Right cardiac atrium (tissue), 5 donors: ENCODE results near the gene EBI3. TPM values are rescaled to one million over a fixed set of nuclear protein-coding genes. Genes with fewer than 3 reads are reported as not detected.
"Not testable (repeated sequence)": the region's sequence is repeated elsewhere in the genome, so short reads cannot be mapped to it uniquely, and the experiment has no call there.

ENCODE experiments used
- ATAC-seq, 2 donors: fragments of 200-7000 bp; cut with Tn5 transposase; one replicate each; pipeline versions ENCODE4 v1.8.0 to v1.9.1; 2020; ENCODE audit warnings: moderate library complexity in 2 of 2, mild to moderate bottlenecking in 1 of 2
- DNase-seq, 3 donors: peaks; one replicate each; pipeline ENCODE4 v3.0.0-alpha.2; 2020
- H3K27ac ChIP-seq: one replicate; pipeline ENCODE4 v1.5.1; 2013; ENCODE audit warnings: mild to moderate bottlenecking, low read length, control low read depth, moderate library complexity
- H3K27me3 ChIP-seq: one replicate; pipeline ENCODE4 v1.6.1; 2013; ENCODE audit not compliant: control insufficient read depth, insufficient read depth
- H3K4me1 ChIP-seq: one replicate; pipeline ENCODE4 v1.6.1; 2013; ENCODE audit warnings: low read length; ENCODE audit not compliant: control insufficient read depth, insufficient read depth
- H3K4me3 ChIP-seq: one replicate; pipeline ENCODE4 v1.5.1; 2013; ENCODE audit warnings: low read length, control low read depth
- H3K9me3 ChIP-seq: one replicate; pipeline ENCODE4 v1.6.1; 2013; ENCODE audit warnings: low read length; ENCODE audit not compliant: control insufficient read depth
- WGBS: extraction: QIAGEN DNeasy Blood & Tissue Kit; methylation state at CpG from one replicate; pipeline ENCODE4 v1.1.7; 2013; 5-methylcytosine and 5-hydroxymethylcytosine counted together
- intact Hi-C, 4 donors: fragments of 100-400 bp; cut with DNase I; formaldehyde crosslinking; loops; one replicate each; pipeline versions ENCODE4 v1.11.0 to v1.14.0; 2022 to 2023
- polyA plus RNA-seq: library from polyadenylated mRNA; stranded (reverse); fragments of 200-250 nt; gene quantifications from one replicate; pipeline ENCODE4 v1.2.3, GENCODE V29; 2013
- total RNA-seq, 4 donors: library from RNA; stranded (reverse); fragmentation: NEBNext Ultra II Directional; extraction: Animal tissue kit (Norgen Biotek cat#: 25700); gene quantifications; one replicate each; pipeline ENCODE4 v1.2.1, GENCODE V29; 2021
- donor health status: healthy with polysubstance abuse.
- donor health status: DM: no; HTN: yes; CAD: no.
- donor health status: DM: no; HTN: no; CAD: no.
- donor health status: DM: no; HTN: yes; CAD: no; lungs with severe emphysema.
- donor health status: DM: yes; HTN: yes; CAD: no.

The EBI3 gene
- total and polyA plus RNA-seq, 5 donors = 0.70 to 2.3 (median 2.0) TPM

- H3K4me1 ChIP-seq, ATAC-seq, H3K4me3 ChIP-seq, H3K9me3 ChIP-seq, H3K27ac ChIP-seq, DNase-seq, intact Hi-C loops, H3K27me3 ChIP-seq: not testable (repeated sequence)
- WGBS = 93% methylated on average over 16 of the region's 16 CpGs
Observed at GRCh38 chr19:4237510-4237909, 8.2 kb downstream of the EBI3 start.

DNA sequence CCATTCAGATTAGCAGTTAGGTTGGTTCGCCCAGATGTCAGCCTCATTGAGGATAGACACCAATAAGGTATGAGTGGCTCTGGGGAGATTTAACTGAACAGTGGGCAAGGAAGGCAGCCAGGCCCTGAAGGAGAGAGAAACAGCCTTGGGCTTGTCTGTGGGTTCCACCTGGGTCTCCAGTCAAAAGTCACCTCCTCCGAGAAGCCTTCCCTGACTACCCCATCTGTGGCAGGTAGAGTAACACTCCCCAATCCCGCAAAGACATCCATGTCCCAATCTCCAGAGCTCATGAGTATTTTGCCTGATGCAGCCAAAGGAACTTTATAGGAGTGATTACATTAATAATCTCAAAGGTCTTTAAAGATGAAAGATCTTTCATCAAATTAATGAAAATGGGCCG, 9.5 kb downstream of the EBI3 start:
- no peaks in the 10 kb centered on the region for H3K27me3 ChIP-seq
- H3K4me3 ChIP-seq = no peak overlapping the region
- 87% methylated on average over 4 of the region's 4 CpGs for WGBS
- ATAC-seq (no peak), DNase-seq (no peak)
- H3K27ac ChIP-seq = no peak overlapping the region
- no peaks in the 10 kb centered on the region for H3K9me3 ChIP-seq
- intact Hi-C loops = no loop called here
- H3K4me1 ChIP-seq = no peaks in the 10 kb centered on the region

DNA sequence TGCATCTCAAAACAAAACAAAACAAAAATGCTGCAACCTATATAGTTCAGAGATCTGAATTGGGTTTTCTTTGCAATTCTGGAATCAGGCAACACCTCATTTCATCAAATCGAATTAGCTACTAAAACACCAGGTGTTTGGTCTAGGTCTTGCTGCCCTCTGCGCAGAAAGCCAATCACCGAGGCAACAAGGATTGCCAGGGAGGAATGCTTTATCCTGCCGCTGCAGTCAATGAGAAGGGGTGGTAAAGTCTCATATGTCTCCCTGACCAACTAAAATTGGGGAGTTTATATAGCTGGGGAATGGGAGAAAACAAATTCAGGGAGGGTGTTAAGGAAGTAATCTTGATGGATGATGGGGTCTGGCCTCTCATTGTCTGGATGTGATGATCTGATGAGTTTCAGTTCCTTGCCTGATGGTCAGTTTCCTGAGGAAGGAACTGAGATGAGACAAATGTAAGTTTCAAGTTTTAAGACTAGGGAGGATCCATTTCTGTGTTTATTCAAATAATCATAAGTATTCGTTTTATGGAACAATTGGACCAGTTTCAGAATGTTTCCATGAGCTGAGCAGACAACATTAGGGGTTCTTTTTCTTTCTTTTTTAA, 12.6 kb downstream of the EBI3 start:
- no peak for ATAC-seq
- no peaks in the 10 kb centered on the region for H3K4me1 ChIP-seq
- no peaks in the 10 kb centered on the region for H3K9me3 ChIP-seq
- intact Hi-C loops = no loop called here
- no peak overlapping the region for H3K27ac ChIP-seq
- WGBS = 70% methylated on average over 5 of the region's 5 CpGs
- H3K27me3 ChIP-seq = no peaks in the 10 kb centered on the region
- H3K4me3 ChIP-seq = no peak overlapping the region
- DNase-seq = no peak

DNA sequence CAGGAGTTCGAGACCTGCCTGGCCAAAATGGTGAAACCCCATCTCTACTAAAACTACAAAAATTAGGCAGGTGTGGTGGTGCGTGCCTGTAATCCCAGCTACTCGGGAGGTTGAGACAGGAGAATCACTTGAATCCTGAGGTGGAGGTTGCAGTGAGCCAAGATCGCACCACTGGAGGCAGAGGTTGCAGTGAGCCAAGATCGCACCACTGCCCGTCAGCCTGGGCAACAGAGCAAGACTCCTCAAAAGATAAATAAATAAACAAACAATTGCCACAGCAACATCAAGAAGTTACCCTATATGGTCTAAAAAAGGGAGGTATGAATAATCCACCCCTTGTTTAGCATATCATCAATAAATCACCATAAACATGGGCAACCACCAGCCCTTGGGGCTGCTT, 16.6 kb downstream of the EBI3 start:
- DNase-seq, H3K9me3 ChIP-seq, H3K27ac ChIP-seq, intact Hi-C loops, ATAC-seq, H3K4me1 ChIP-seq, H3K4me3 ChIP-seq, H3K27me3 ChIP-seq: not testable (repeated sequence)
- 97% methylated on average over 6 of the region's 6 CpGs for WGBS

DNA sequence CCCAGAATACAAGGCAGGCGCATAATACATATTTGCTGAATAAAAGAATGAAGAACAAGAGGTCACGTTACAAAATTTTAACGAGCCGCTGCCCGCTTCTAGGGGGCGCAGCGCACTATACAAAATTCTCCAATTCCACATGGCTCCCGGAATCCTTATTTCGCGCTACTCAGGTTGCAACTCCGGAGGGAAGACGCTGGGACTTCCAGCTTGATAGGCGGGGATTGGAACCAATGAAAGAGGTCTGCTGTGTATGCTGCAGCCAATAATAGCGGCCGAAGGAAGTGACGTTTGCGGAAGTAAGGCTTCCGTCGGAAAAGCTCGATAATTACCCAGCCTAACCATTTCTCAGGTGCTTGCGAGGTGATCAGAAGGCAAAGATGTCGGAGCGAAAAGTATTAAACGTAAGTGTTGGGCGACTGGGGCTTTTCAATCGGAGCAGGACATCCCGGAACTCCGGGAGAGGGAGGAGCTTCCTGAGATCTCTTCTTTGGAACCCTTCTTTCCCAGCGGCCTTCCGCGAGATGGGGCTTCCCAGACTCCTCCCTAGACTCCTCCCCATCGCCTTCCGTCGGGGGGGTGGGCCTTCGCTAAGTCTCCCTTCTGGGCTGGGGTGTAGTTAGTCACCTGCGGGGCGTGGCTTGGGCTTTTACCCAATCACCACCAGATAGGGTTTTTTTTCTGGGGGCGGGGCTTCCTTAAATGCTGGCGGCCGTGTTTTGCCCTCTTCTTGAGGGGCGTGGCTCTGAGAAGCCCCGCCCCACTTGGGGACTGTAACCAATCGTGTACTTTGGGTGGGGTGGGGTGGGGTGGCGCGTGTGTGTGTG, 17.7 kb downstream of the EBI3 start, which contains the start of gene YJU2:
TSS of gene YJU2 (plus strand) at position 314 of the 827 bp plus-strand sequence. CDS start at position 381, 67 bp downstream.
- Histone ChIP-seq H3K27me3 (no peaks in the 10 kb centered on the region), H3K4me3 (peak within 1 kb of the TSS; percentile 78), H3K9me3 (no peaks in the 10 kb centered on the region), H3K4me1 (no peaks in the 10 kb centered on the region), H3K27ac (peak within 1 kb of the TSS; percentile 99)
- ATAC-seq = peak; percentile 98 to 99
- peak; percentile 99 for DNase-seq
- intact Hi-C loops = no loop called here
- WGBS = under 1% methylated on average over 45 of the region's 45 CpGs

GRCh38 chr19:4256563-4256962, 27.2 kb downstream of the EBI3 start:
- H3K4me1 ChIP-seq = no peaks in the 10 kb centered on the region
- H3K9me3 ChIP-seq = no peaks in the 10 kb centered on the region
- DNase-seq (no peak), ATAC-seq (no peak)
- intact Hi-C loops = no loop called here
- H3K27me3 ChIP-seq = no peaks in the 10 kb centered on the region
- no peak overlapping the region for H3K4me3 ChIP-seq
- 99% methylated on average over 4 of the region's 4 CpGs for WGBS
- no peak overlapping the region for H3K27ac ChIP-seq

GRCh38 chr19:4257025-4257424, 27.7 kb downstream of the EBI3 start:
- H3K27ac ChIP-seq = no peak overlapping the region
- DNase-seq = no peak
- intact Hi-C loops = no loop called here
- no peaks in the 10 kb centered on the region for H3K4me1 ChIP-seq
- no peak overlapping the region for H3K4me3 ChIP-seq
- ATAC-seq = no peak
- H3K27me3 ChIP-seq = no peaks in the 10 kb centered on the region
- no peaks in the 10 kb centered on the region for H3K9me3 ChIP-seq
- WGBS = 97% methylated on average over 6 of the region's 6 CpGs

DNA sequence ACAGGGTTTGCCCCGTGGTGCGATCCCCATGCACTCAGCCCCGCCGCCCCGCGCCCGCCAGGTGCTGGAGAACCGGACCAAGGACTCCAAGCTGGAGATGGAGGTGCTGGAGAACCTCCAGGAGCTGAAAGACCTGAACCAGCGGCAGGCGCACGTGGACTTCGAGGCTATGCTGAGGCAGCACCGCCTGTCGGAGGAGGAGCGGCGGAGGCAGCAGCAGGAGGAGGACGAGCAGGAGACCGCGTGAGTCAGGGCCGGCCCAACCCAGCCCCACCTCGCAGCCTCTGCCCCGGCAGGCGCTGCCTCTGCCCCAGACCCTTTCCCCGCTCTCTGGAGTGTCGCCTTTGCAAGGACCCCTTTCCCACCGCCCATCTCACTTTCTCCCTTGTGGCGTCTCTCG, 28.9 kb downstream of the EBI3 start:
- H3K27ac ChIP-seq = no peak overlapping the region
- 96% methylated on average over 28 of the region's 28 CpGs for WGBS
- H3K9me3 ChIP-seq = no peaks in the 10 kb centered on the region
- intact Hi-C loops = no loop called here
- DNase-seq (no peak), ATAC-seq (peak in 1 of 2 donors; percentile 30)
- H3K4me1 ChIP-seq = no peaks in the 10 kb centered on the region
- no peak overlapping the region for H3K4me3 ChIP-seq
- no peaks in the 10 kb centered on the region for H3K27me3 ChIP-seq

- Histone ChIP-seq H3K4me3 (no peak overlapping the region), H3K27ac (no peak overlapping the region), H3K4me1 (no peaks in the 10 kb centered on the region), H3K27me3 (no peaks in the 10 kb centered on the region), H3K9me3 (no peaks in the 10 kb centered on the region)
- ATAC-seq (no peak), DNase-seq (no peak)
- WGBS = 91% methylated on average over 11 of the region's 11 CpGs
- intact Hi-C loops = no loop called here
Observed at GRCh38 chr19:4260613-4261191, 31.4 kb downstream of the EBI3 start.

- DNase-seq = no peak
- intact Hi-C loops = loop anchor here in 3 of 4 donors (5.0 kb wide), 2 partner anchors 87 to 137 kb away; partner anchors contain the start of genes CHAF1A (in 1 of the 3) and SH3GL1 (in 1 of the 3)
- 75% methylated on average over 4 of the region's 4 CpGs for WGBS
Observed at GRCh38 chr19:4264812-4265211, 35.5 kb downstream of the EBI3 start.

More at GRCh38 chr19:4264812-4265211, 35.5 kb downstream of the EBI3 start:
- Histone ChIP-seq H3K4me1 (no peaks in the 10 kb centered on the region), H3K27ac (no peak overlapping the region), H3K27me3 (no peaks in the 10 kb centered on the region), H3K4me3 (no peak overlapping the region), H3K9me3 (no peaks in the 10 kb centered on the region)
- no peak for ATAC-seq
